Neural cell (in vitro differentiated cells): ENCODE results near the gene CDKAL1.

Experiments used
- CTCF ChIP-seq: fragments of 450-650 bp; IDR thresholded peaks from 2 replicates; pipeline ENCODE4 v1.5.1; 2014; ENCODE audit warnings: antibody characterized with exemption, mild to moderate bottlenecking, moderate library complexity; ENCODE audit not compliant: poor library complexity, severe bottlenecking
- EZH2 ChIP-seq: fragments of 200-600, 300-800 bp; shearing (Covaris generic), sonication (generic); IDR thresholded peaks from 2 replicates; pipeline ENCODE4 v1.6.1; 2014; ENCODE audit warnings: antibody characterized with exemption, low read length, borderline replicate concordance, mild to moderate bottlenecking; ENCODE audit not compliant: insufficient read depth, poor library complexity, severe bottlenecking
- MXI1 ChIP-seq: fragments of 450-650 bp; conservative IDR thresholded peaks from 2 replicates; pipeline ENCODE4 v1.6.1; 2014; ENCODE audit warnings: antibody characterized with exemption, mild to moderate bottlenecking; ENCODE audit not compliant: poor library complexity, severe bottlenecking
- POLR2AphosphoS5 ChIP-seq: IDR thresholded peaks from 2 replicates; pipeline ENCODE4 v1.6.1; 2012
- RAD21 ChIP-seq: fragments of 450-650 bp; conservative IDR thresholded peaks from 2 replicates; pipeline ENCODE4 v1.6.1; 2014; ENCODE audit warnings: antibody characterized with exemption, mild to moderate bottlenecking, moderate library complexity
- REST ChIP-seq: IDR thresholded peaks from 2 replicates; pipeline ENCODE4 v1.6.1; 2012; ENCODE audit warnings: borderline replicate concordance
- SMC3 ChIP-seq: fragments of 450-650 bp; conservative IDR thresholded peaks from 2 replicates; pipeline ENCODE4 v1.6.1; 2014; ENCODE audit warnings: antibody characterized with exemption, mild to moderate bottlenecking, moderate library complexity; ENCODE audit not compliant: poor library complexity
- TAF1 ChIP-seq: IDR thresholded peaks from 2 replicates; pipeline ENCODE4 v1.6.1; 2012; ENCODE audit warnings: low read depth

GRCh38 chr6:20840675-20841074 lies 306.4 kb downstream of the CDKAL1 start:
- TF ChIP-seq TAF1, result no peak
- TF ChIP-seq CTCF, result no peak
- TF ChIP-seq POLR2AphosphoS5, result no peak
- TF ChIP-seq EZH2, result no peak
- no peak for TF ChIP-seq REST
- TF ChIP-seq RAD21, result no peak
- no peak for TF ChIP-seq SMC3
- no peak for TF ChIP-seq MXI1
